HG03103 (cell line): ENCODE results near the gene SIPA1.
A peak's percentile ranks its signal among the peaks of the same experiment; 100 is the strongest.

ENCODE experiments used
- ATAC-seq: cut with Tn5 transposase; IDR thresholded peaks from one replicate; pipeline ENCODE4 v1.9.1; 2021; ENCODE audit warnings: low read depth; ENCODE audit not compliant: unreplicated experiment

SIPA1 gene, protein sequence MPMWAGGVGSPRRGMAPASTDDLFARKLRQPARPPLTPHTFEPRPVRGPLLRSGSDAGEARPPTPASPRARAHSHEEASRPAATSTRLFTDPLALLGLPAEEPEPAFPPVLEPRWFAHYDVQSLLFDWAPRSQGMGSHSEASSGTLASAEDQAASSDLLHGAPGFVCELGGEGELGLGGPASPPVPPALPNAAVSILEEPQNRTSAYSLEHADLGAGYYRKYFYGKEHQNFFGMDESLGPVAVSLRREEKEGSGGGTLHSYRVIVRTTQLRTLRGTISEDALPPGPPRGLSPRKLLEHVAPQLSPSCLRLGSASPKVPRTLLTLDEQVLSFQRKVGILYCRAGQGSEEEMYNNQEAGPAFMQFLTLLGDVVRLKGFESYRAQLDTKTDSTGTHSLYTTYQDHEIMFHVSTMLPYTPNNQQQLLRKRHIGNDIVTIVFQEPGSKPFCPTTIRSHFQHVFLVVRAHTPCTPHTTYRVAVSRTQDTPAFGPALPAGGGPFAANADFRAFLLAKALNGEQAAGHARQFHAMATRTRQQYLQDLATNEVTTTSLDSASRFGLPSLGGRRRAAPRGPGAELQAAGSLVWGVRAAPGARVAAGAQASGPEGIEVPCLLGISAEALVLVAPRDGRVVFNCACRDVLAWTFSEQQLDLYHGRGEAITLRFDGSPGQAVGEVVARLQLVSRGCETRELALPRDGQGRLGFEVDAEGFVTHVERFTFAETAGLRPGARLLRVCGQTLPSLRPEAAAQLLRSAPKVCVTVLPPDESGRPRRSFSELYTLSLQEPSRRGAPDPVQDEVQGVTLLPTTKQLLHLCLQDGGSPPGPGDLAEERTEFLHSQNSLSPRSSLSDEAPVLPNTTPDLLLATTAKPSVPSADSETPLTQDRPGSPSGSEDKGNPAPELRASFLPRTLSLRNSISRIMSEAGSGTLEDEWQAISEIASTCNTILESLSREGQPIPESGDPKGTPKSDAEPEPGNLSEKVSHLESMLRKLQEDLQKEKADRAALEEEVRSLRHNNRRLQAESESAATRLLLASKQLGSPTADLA

GRCh38 chr11:65637794-65638419 is at the start of gene SIPA1:
TSS of gene SIPA1 (plus strand) at chr11:65638101. CDS start at chr11:65640922, 2,821 bp downstream.
- no peak for ATAC-seq

DNA sequence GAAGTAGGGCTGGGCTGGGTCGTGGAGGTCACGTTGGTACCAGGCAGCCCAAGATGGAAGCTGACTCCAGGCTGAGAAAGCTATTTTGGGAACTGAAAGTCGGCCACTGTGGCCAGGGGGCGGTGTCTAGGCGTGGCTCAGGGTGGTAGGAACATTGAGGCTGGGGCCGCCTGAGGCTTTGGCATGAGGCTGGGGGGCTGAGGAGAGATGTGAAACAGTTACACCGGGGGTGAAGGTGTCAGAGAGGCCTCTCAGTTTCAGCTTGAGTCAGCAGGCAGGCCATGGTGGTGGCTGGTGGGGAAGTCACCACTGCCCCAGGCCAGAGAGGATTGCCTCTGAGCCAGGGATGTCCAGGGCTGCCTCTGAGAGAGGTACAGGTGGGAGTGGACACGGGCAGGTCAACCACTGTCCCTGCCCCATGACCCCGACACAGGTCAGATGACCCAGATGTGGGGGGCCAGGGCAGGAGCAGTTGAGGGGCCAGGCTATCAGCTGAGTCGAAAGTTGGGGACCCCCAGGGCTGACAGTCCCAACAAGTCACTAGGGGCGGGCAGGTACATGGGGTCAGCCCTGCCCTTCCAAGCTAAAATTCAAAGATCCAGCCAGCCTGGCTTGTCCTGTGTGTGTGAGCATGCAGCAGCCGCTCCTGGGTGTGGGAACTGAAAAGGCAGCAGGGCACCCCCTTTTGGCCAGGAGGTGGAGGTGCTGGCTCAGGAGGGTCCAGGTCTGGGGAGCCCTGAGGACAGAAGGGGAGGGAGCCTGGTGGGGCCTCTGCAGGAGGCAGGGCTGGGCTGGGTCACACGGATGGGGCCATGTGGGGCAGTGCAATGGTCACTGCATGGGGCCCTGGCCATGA is 49.5 kb upstream of the SIPA1 start:
- ATAC-seq: peak; percentile 60

GRCh38 chr11:65589444-65590239 is 48.3 kb upstream of the SIPA1 start:
- ATAC-seq: no peak

DNA sequence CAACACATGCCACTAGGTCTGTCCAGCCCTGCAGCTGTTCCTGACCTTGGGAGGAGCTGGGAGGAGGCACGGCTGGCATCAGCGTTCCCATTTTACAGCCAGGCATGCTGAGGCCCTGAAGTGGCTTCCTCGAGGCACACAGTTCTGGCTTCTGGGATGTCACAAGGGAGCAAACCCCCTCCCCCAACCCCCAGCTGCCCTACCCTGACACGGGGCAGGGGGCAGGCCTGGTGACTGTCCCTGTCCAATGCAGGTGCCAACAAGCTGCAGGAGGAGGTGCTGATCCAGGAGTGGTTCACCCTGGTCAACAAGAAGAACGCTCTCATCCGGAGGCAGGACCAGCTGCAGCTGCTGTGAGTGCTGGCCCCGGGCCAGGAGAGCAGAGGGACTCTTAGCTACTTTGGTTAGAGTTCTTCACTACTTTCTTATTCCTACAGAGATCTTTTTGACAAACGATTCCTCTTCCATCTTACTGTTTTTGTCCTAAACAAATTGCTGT is 47.6 kb upstream of the SIPA1 start:
- ATAC-seq: no peak

DNA sequence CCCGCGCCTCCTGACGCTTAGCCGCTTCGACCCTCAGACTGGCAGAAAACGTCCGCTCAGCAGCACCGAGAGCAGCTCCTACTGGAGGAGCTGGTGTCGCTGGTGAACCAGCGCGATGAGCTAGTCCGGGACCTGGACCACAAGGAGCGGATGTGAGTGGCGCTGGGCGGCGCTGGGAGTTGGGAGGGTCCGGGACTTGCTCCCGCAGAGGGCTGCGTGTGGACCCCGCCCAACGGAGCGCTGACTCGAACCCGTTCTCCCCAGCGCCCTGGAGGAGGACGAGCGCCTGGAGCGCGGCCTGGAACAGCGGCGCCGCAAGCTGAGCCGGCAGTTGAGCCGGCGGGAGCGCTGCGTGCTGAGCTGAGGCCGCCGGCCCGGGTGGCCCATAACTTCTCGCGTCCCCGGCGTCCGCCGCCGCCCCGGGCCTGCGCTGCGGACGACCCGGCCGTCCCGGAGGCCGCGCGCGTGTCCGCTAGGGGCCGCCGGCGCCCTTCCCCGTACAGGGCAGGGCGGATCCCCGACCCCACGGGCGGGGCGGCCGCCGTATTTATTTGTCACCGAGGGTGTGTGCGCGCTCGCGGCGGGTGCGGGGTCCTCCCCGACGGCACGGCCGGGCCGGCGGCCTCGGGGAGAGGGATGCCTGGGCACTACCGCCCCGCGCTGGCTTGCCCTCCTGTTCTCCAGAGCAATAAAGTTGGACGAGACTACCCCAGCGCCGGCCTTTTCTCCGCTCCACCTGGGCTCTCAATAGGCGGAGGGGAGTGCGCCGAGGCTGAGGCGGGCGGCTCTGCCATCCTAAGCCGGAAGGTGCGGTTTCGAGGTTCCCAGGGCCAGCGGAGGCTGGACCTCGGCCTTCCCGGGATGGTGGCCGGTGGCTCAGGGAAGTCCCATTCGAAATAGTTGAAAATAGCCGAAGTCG is 45.7 kb upstream of the SIPA1 start:
- no peak for ATAC-seq

GRCh38 chr11:65592858-65593517 is 44.9 kb upstream of the SIPA1 start:
- no peak for ATAC-seq

- ATAC-seq: no peak
Measured at GRCh38 chr11:65593518-65594414, 44.1 kb upstream of the SIPA1 start.

DNA sequence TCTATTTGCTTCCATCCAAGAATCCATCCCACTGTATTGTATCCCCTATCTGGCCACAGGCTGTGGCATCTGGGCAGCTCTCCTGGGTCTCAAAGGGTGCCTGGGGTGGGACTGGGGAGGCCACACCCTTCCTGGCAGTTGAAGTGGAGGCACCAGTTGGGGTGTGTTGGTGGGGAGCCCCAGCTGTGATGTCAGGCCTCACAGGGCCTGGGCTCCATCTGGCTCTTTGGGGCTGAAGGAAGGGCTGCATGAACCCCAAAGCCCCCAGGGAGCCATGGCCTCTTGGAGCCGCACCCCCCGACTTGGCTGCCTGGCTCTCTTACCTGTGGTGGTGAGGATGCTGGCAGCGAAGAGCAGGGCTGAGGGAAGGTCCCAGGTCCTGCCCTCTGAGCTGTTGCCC is 42.8 kb upstream of the SIPA1 start:
- ATAC-seq: no peak

GRCh38 chr11:65595543-65596281 is 42.2 kb upstream of the SIPA1 start, which contains the start of gene KCNK7:
TSS of gene KCNK7 (minus strand) at chr11:65595800. CDS start at chr11:65595772, 28 bp downstream.
- ATAC-seq: no peak

DNA sequence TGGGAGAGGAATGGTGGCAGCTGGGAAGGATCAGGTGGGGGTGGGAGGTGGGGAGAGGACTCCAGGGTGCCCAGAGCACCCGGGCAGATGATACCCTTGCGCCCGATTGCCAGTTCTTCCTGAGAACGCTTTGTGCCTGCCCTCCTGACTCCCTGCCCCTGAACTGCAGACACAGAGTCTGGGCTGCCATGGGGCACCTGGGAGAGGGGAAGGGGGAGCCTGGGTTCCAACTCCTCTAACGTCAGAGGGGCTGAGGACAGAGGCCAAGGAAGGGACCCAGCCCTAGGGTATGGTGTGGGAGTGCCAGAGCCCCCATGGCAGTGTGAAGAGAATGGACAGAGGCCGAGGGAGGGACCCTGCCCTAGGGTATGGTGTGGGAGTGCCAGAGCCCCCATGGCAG is 41.4 kb upstream of the SIPA1 start:
- ATAC-seq: no peak

DNA sequence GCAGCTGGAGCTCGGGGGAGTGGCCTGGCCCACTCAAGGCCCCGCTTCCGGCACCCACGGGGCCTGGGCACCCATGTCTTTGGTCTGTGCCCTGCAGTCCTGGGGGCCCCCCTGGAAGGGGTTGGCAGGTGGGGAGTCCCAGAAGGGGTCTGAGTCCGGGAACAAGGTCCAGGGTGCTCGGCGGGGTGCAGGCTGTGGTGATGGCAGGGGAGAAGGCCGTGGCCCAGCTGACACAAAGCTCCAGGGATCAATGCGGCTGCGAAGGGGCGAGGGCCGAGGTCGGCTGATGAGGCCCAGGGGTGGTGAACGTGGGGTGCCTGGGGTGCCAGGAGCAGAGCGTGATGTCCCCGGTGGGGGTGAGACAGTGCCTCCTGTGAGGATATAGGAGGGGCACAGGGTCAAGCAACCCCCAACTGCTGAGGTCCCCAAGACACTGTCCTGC is 39.6 kb upstream of the SIPA1 start:
- no peak for ATAC-seq

DNA sequence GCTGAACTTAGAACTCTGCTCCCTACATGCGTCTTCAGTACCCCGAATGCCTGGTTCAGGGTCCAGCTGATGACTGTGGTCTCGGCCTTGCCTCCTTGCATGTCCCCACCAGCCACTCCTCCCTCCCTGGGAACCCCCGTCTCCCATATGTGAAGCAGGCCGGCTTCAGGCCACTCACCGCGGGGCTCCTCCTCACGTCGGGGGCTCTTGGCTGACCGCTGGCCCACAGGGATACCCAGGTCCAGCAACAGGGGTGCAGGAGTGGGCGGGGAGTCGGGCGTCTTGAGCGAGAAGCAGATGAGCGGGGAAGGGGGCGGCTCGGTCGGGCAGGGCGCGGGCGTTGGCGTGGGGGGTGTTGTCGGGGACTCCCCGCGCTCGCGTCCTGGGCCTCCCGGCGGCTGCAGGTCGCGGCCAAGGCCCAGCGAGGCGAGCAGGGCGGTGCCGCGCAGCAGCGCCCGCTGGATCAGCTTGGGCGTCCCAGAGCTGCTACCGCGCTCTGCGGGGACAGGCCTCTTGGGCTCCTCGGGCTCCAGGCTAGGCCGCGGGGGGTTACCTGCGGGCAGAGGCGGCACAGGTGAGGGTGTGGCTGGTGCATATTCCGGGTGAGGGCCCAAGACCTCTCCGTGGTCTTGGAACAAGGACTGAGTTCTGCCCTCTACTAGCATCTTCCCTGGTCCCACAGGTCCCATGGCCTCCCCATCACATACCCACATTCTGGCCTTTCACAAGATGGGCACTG is 38.5 kb upstream of the SIPA1 start:
- no peak for ATAC-seq

DNA sequence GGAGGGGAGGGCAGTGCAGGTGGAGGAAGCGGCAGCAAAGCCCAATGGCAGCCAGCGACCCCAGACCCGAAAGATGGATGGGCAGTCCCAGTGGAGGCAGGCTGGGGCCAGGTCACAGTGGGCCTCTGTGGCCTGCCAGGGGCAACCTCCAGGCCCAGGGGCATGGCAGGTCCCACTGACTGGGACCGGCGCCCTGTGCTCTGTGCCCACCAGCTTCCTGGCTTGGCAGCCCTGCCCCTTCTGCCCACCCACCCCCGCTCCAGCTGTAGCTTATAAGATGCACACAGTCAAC is 38.0 kb upstream of the SIPA1 start:
- no peak for ATAC-seq

DNA sequence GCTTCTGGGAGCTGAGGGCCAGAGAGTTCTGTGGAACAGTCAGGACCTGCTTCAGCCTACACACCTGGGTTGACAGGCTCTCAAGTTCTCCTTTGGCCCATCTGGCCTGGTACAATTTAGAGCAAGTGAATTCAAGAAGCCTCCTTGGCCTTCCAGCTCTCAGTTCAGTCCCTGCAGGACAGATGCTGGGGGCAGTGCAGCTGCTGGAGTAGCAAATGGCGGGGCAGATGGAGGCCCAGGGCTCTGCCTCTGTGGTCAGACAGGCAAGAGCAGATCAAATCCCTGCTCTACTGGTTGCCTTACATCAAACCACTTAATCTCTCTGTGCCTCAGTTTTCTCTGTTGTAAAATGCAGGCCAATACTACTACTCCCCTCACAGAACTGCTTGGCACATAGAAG is 33.6 kb upstream of the SIPA1 start:
- ATAC-seq: no peak
